Suprapubic skin (tissue), 4 donors: Measurements from ENCODE around the gene ADGRB3.
"Not testable (repeated sequence)": the region's sequence is repeated elsewhere in the genome, so short reads cannot be mapped to it uniquely, and the experiment has no call there.

Source experiments
- EP300 ChIP-seq: sonication (generic); formaldehyde crosslinking; IDR thresholded peaks from one replicate; pipeline ENCODE4 v1.6.1; 2017; ENCODE audit warnings: antibody characterized with exemption
- POLR2A ChIP-seq, 2 donors: fragments of 450-650 bp; IDR thresholded peaks; one replicate each; pipeline ENCODE4 v1.6.1; 2017; ENCODE audit warnings: antibody characterized with exemption in 2 of 2, mild to moderate bottlenecking in 2 of 2, moderate library complexity in 2 of 2
- POLR2AphosphoS5 ChIP-seq, 3 donors: sonication (generic); formaldehyde crosslinking; IDR thresholded peaks; one replicate each; pipeline ENCODE4 v1.6.1; 2017; ENCODE audit warnings: antibody characterized with exemption in 3 of 3
- TF ChIP-seq, protein P1 (sequence below), 2 donors: fragments of 200-600 bp in 1 of 2; fragments of 450-650 bp in 1 of 2; sonication (generic) in 1 of 2; IDR thresholded peaks; one replicate each; pipeline ENCODE4 v1.5.1; 2016 to 2019; ENCODE audit warnings: antibody characterized with exemption in 2 of 2, mild to moderate bottlenecking in 1 of 2, moderate library complexity in 1 of 2

DNA sequence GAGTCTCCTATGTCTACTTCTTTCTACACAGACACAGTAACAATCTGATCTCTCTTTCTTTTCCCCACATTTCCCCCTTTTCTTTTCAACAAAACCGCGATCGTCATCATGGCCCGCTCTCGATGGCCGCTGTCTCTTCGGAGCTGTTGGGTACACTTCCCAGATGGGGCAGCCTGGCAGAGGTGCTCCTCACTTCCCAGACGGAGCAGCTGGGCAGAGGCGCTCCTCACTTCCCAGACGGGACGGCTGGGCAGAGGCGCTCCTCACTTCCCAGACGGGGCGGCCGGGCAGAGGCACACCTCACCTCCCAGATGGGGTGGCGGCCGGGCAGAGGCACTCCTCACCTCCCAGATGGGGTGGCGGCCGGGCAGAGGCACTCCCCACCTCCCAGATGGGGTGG lies 797.1 kb downstream of the ADGRB3 start:
- TF ChIP-seq POLR2AphosphoS5 (IDR thresholded peaks at IDR 0.05); POLR2A (IDR thresholded peaks at IDR 0.05); EP300: not testable (repeated sequence)
- TF ChIP-seq, protein P1, sequence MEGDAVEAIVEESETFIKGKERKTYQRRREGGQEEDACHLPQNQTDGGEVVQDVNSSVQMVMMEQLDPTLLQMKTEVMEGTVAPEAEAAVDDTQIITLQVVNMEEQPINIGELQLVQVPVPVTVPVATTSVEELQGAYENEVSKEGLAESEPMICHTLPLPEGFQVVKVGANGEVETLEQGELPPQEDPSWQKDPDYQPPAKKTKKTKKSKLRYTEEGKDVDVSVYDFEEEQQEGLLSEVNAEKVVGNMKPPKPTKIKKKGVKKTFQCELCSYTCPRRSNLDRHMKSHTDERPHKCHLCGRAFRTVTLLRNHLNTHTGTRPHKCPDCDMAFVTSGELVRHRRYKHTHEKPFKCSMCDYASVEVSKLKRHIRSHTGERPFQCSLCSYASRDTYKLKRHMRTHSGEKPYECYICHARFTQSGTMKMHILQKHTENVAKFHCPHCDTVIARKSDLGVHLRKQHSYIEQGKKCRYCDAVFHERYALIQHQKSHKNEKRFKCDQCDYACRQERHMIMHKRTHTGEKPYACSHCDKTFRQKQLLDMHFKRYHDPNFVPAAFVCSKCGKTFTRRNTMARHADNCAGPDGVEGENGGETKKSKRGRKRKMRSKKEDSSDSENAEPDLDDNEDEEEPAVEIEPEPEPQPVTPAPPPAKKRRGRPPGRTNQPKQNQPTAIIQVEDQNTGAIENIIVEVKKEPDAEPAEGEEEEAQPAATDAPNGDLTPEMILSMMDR (IDR thresholded peaks at IDR 0.05), result not testable (repeated sequence)
